ENCODE measurements around the gene PPHLN1. TPM values are rescaled to one million over a fixed set of nuclear protein-coding genes. Genes with fewer than 3 reads are reported as not detected.
"Not testable (repeated sequence)": the region's sequence is repeated elsewhere in the genome, so short reads cannot be mapped to it uniquely, and the experiment has no call there.

The PPHLN1 gene
- total RNA-seq, 2 donors from 2014 or later, result 66.6 to 77.6 TPM

- Histone ChIP-seq H3K9me3 (ENCODE audit: control insufficient read depth, low read length) (no peaks in the 10 kb centered on the region), H3K4me1 (ENCODE audit: control insufficient read depth, insufficient read depth, low read length) (no peaks in the 10 kb centered on the region), H3K9ac (ENCODE audit: extremely low read depth, low read length, poor library complexity, severe bottlenecking) (no peak overlapping the region), H3K27me3 (ENCODE audit: control insufficient read depth, insufficient read depth, low read length, poor library complexity, severe bottlenecking) (no peaks in the 10 kb centered on the region), H3K36me3 (ENCODE audit: control insufficient read depth, insufficient read depth, low read length) (peaks cover 51% of the 10 kb centered on the region), H3K4me3 (ENCODE audit: low read length) (no peak overlapping the region), H3K27ac (ENCODE audit: low read depth, low read length) (no peak overlapping the region)
- TF ChIP-seq CTCF (conservative IDR thresholded peaks at IDR 0.05), result no peak
- H3K27me3 Mint-ChIP-seq (ENCODE audit: insufficient read depth), result no peaks in the 10 kb centered on the region
- no peaks in the 10 kb centered on the region for H3K9me3 Mint-ChIP-seq
- no peaks in the 10 kb centered on the region for H3K4me1 Mint-ChIP-seq
- H3K36me3 Mint-ChIP-seq (ENCODE audit: low read depth), result peaks cover 21% of the 10 kb centered on the region
- WGBS, 2 experiments (ENCODE audit: insufficient coverage in 1 of 2, insufficient read length in 1 of 2), result 78 to 92% methylated on average over 2 of the region's 2 CpGs
- DNase-seq, result no peak
- no peak overlapping the region for H3K27ac Mint-ChIP-seq
- H3K4me3 Mint-ChIP-seq, result no peak overlapping the region
Measured at GRCh38 chr12:42342028-42342427, 16.1 kb downstream of the PPHLN1 start.

DNA sequence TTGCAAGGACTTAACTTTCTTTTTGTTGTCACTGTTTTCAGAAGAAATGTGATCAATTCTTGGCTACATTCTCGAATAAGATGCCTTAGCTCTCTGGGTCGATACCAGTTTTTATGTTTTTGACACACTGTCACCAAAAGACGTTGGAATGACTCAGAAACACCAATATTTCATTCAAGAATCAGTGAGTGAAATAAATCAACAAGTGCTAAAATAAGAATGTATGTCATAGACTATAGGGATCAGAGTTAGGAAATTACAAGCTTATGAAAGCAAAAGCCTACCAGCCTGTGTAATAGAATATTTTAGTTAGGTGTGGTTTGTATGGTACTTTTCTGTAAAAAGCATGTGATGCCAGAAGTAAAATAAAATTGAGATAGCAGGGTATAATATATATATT, 17.8 kb downstream of the PPHLN1 start:
- no peak for TF ChIP-seq CTCF (conservative IDR thresholded peaks at IDR 0.05)
- peaks cover 21% of the 10 kb centered on the region for H3K36me3 Mint-ChIP-seq (ENCODE audit: low read depth)
- H3K27me3 ChIP-seq (ENCODE audit: control insufficient read depth, insufficient read depth, low read length, poor library complexity, severe bottlenecking), result no peaks in the 10 kb centered on the region
- H3K4me1 ChIP-seq (ENCODE audit: control insufficient read depth, insufficient read depth, low read length), result no peaks in the 10 kb centered on the region
- no peak overlapping the region for H3K4me3 ChIP-seq (ENCODE audit: low read length)
- no peaks in the 10 kb centered on the region for H3K4me1 Mint-ChIP-seq
- H3K9ac ChIP-seq (ENCODE audit: extremely low read depth, low read length, poor library complexity, severe bottlenecking), result no peak overlapping the region
- no peak for DNase-seq
- H3K27me3 Mint-ChIP-seq (ENCODE audit: insufficient read depth), result no peaks in the 10 kb centered on the region
- WGBS, 2 experiments (ENCODE audit: insufficient coverage in 1 of 2, insufficient read length in 1 of 2), result 95 to 100% methylated on average over 3 of the region's 3 CpGs
- no peak overlapping the region for H3K27ac ChIP-seq (ENCODE audit: low read depth, low read length)
- no peaks in the 10 kb centered on the region for H3K9me3 Mint-ChIP-seq
- H3K27ac Mint-ChIP-seq, result no peak overlapping the region
- H3K4me3 Mint-ChIP-seq, result no peak overlapping the region
- H3K9me3 ChIP-seq (ENCODE audit: control insufficient read depth, low read length), result peaks cover 4% of the 10 kb centered on the region
- peaks cover 55% of the 10 kb centered on the region for H3K36me3 ChIP-seq (ENCODE audit: control insufficient read depth, insufficient read depth, low read length)

DNA sequence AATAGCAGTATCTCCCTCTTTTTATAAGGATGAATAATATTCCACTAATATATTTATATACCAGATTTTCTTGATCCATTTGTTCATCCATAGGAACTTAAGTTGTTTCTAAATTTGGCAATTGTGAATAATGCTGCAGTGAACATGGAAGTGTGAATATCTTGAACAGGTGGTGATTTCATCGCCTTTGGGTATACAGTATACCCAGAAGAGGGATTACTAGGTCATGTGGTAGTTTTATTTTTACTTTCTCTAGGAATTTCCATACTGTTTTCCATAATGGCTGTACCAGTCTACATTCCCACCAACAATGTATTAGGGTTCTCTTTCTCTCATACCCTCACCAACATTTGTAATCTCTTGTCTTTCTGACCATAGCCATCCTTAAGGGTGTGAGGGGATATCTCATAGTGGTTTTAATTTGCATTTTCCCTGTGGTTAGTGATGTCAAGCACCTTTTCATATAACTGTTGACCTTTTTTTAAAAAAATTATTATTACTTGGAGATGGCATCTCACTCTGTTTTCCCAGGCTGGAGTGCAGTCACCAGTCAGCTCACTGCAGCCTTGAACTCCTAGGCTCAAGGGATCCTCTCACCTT, 20.5 kb downstream of the PPHLN1 start:
- Mint-ChIP-seq H3K4me1 (no peaks in the 10 kb centered on the region), H3K4me3 (no peak overlapping the region), H3K36me3 (ENCODE audit: low read depth) (peaks cover 34% of the 10 kb centered on the region), H3K27me3 (ENCODE audit: insufficient read depth) (no peaks in the 10 kb centered on the region), H3K9me3 (peaks cover 18% of the 10 kb centered on the region), H3K27ac (no peak overlapping the region)
- H3K9me3 ChIP-seq (ENCODE audit: control insufficient read depth, low read length), result peaks cover 4% of the 10 kb centered on the region
- no peak for TF ChIP-seq CTCF (conservative IDR thresholded peaks at IDR 0.05)
- H3K4me1 ChIP-seq (ENCODE audit: control insufficient read depth, insufficient read depth, low read length), result no peaks in the 10 kb centered on the region
- H3K36me3 ChIP-seq (ENCODE audit: control insufficient read depth, insufficient read depth, low read length), result peaks cover 50% of the 10 kb centered on the region
- H3K27me3 ChIP-seq (ENCODE audit: control insufficient read depth, insufficient read depth, low read length, poor library complexity, severe bottlenecking), result no peaks in the 10 kb centered on the region
- 100% methylated on average over 1 of the region's 1 CpG; no CpG with 5 or more reads in 1 of the 2 experiments for WGBS, 2 experiments (ENCODE audit: insufficient coverage in 1 of 2, insufficient read length in 1 of 2)
- no peak overlapping the region for H3K9ac ChIP-seq (ENCODE audit: extremely low read depth, low read length, poor library complexity, severe bottlenecking)
- no peak overlapping the region for H3K27ac ChIP-seq (ENCODE audit: low read depth, low read length)
- DNase-seq, result no peak
- no peak overlapping the region for H3K4me3 ChIP-seq (ENCODE audit: low read length)

- not testable (repeated sequence) for H3K27me3 Mint-ChIP-seq (ENCODE audit: insufficient read depth); H3K9ac ChIP-seq (ENCODE audit: extremely low read depth, low read length, poor library complexity, severe bottlenecking); DNase-seq; H3K27me3 ChIP-seq (ENCODE audit: control insufficient read depth, insufficient read depth, low read length, poor library complexity, severe bottlenecking); H3K4me1 Mint-ChIP-seq; H3K4me3 ChIP-seq (ENCODE audit: low read length); H3K4me1 ChIP-seq (ENCODE audit: control insufficient read depth, insufficient read depth, low read length); H3K27ac ChIP-seq (ENCODE audit: low read depth, low read length); H3K27ac Mint-ChIP-seq; H3K9me3 ChIP-seq (ENCODE audit: control insufficient read depth, low read length); H3K4me3 Mint-ChIP-seq
- peaks cover 18% of the 10 kb centered on the region for H3K9me3 Mint-ChIP-seq
- WGBS, 2 experiments (ENCODE audit: insufficient coverage in 1 of 2, insufficient read length in 1 of 2), result 79% methylated on average over 10 of the region's 16 CpGs; no CpG with 5 or more reads in 1 of the 2 experiments
- H3K36me3 Mint-ChIP-seq (ENCODE audit: low read depth), result peaks cover 46% of the 10 kb centered on the region
- peaks cover 51% of the 10 kb centered on the region for H3K36me3 ChIP-seq (ENCODE audit: control insufficient read depth, insufficient read depth, low read length)
Measured at GRCh38 chr12:42349119-42350020, 23.4 kb downstream of the PPHLN1 start.

GRCh38 chr12:42350021-42350407, 24.0 kb downstream of the PPHLN1 start:
- not testable (repeated sequence) for H3K27me3 ChIP-seq (ENCODE audit: control insufficient read depth, insufficient read depth, low read length, poor library complexity, severe bottlenecking); H3K4me3 ChIP-seq (ENCODE audit: low read length); H3K4me1 ChIP-seq (ENCODE audit: control insufficient read depth, insufficient read depth, low read length); H3K4me1 Mint-ChIP-seq; H3K4me3 Mint-ChIP-seq; H3K27ac Mint-ChIP-seq; H3K27ac ChIP-seq (ENCODE audit: low read depth, low read length); H3K9ac ChIP-seq (ENCODE audit: extremely low read depth, low read length, poor library complexity, severe bottlenecking); DNase-seq; H3K27me3 Mint-ChIP-seq (ENCODE audit: insufficient read depth); H3K9me3 ChIP-seq (ENCODE audit: control insufficient read depth, low read length)
- Mint-ChIP-seq H3K36me3 (ENCODE audit: low read depth) (peaks cover 50% of the 10 kb centered on the region), H3K9me3 (peaks cover 18% of the 10 kb centered on the region)
- peaks cover 54% of the 10 kb centered on the region for H3K36me3 ChIP-seq (ENCODE audit: control insufficient read depth, insufficient read depth, low read length)
- WGBS, 2 experiments (ENCODE audit: insufficient coverage in 1 of 2, insufficient read length in 1 of 2), result 96 to 99% methylated on average over 19 to 34 of the region's 34 CpGs

All from endodermal cell (in vitro differentiated cells).